ENCODE measurements around the gene NRG2.

NRG2 gene

DNA sequence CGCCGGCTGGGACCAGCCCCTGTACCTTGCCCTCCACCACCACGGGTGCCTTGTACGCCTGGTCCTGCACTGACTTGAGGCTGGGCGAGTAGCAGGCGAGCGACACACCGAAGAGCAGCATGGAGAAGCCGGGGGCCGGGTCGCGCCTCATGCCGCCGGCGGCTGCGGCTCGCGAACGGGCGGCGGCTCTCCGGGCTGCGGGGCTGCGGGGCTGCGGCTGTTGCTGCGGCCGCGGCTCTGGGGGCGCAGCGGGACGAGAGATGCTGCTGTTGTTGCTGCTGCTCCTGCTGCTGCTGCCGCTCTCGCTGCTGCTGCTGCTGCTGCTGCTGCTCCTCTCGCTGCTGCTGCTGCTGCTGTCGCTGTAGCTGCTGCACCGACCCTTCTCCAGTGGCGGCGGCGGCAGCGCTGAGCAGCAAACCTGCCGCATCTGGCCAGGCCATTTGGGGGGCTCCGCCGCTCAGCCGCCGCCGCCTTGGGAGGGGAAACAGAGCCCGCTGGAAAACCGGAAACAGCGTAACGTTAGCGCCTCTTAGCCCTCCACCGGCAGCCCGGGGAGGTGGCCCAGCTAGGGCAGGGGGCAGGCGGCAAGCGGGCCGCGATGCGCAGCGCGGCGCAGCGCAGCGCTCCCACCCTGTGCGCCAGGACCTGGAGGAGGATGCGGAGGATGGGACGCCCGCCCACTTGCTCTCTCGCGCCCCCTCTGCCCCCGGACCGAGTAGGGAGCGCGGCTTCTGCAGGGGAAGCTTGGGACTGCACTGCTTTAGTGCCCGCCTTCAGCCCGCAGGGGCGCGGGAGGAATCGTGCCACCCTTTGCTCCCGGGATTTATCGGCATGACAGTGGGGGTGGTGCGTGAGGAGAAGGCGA lies at the start of gene NRG2:
TSS of gene NRG2 (minus strand) at position 657 of the 865 bp plus-strand sequence.
- DNase-seq, result peak; percentile 32

- DNase-seq, result no peak
Observed at GRCh38 chr5:140090251-140090650, 47.2 kb upstream of the NRG2 start.

DNA sequence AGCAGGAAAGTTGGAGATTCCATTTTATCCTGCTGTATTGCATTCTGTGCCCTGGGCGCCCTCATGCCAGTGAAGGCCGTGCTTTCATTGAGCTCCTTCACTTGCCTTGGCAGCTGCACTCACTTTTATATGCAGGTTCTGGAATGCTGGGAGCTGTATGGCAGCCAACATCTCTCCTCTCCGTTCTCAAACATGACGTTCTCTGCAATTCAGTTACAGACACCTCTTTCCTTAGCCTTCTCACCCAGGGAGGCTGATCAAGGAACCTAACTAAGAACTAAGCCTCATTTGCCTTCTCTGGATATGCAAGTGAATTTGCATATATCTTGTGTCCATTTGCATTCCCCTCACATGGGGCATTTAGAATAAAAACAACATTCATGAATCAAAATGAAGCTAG lies 41.4 kb upstream of the NRG2 start:
- DNase-seq, result no peak

GRCh38 chr5:140083650-140084049 lies 40.6 kb upstream of the NRG2 start:
- no peak for DNase-seq

GRCh38 chr5:140083120-140083519 lies 40.0 kb upstream of the NRG2 start:
- DNase-seq, result no peak

- DNase-seq, result no peak
Observed at GRCh38 chr5:140076788-140077187, 33.7 kb upstream of the NRG2 start.

- DNase-seq, result no peak
Observed at GRCh38 chr5:140076142-140076541, 33.0 kb upstream of the NRG2 start.

DNA sequence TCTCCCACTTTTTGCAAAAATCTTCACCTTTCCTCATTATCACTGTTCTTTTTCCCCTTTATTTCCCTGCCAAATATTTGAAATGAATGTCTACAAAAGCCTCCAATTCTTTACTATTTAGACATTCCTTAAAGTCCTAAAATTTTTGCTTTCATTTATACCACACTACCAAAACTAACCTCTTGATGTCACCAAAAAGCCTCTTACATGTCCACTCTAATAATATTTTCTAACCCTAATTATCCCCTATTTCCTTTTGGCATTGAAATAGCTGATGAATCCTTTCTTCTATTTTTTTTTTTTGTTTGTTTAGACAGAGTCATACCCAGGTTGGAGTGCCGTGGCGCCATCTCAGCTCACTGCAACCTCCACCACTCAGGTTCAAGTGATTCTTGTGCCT lies 32.3 kb upstream of the NRG2 start:
- DNase-seq, result no peak

DNA sequence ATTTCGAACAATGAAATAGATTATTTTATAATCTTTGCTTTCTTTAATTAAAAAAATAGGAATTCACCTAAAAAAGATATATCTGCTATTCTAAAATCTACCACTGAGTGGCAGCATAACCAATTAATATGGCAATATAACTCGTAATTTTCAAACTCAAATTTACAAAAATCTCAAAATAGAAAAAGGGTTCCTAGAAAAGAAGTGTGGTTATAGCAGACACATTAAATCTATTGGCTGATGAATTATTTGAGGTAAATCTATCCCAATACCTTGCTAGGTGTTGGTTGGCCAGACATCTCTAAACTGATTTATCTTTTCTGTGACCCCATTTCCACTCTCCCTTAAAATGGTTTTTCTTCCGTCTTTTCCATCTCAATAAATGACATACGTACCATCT lies 30.2 kb upstream of the NRG2 start:
- DNase-seq, result peak; percentile 0

DNA sequence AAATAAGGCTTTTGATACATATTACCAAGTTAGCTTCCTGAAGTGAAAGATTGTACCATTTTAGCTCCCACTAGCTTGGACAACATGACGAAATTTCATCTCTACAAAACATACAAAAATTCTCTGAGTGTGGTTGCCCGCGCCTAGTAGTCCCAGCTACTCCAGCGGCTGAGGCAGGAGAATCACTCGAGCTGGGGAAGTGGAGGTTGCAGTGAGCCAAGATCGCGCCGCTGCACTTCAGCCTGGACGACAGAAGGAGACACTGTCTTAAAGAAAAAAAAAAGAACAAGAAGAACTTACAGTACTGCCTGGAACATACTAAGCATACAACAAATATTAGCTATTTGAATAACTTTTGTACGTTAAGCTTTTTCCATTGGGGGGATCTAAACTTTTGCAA lies 29.7 kb upstream of the NRG2 start:
- no peak for DNase-seq

DNA sequence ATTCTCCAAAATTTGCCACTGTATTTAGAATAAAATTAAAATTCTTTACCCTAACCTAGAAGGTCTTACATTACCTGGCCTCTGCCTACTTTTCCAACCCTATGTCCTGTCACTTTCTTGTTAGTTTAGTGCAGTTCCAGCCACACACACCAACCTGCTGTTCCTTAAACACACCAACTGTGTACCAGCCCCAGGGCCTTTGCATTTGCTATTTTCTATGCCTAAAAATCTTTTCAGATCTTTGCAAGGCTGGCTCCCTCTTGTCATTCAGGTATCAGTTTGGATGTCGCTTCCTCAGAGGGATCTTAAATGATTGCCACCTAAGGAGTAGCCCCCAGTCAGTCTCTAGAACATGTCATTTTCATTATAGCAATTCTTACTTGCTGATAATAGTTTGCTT lies 17.7 kb upstream of the NRG2 start:
- no peak for DNase-seq

DNA sequence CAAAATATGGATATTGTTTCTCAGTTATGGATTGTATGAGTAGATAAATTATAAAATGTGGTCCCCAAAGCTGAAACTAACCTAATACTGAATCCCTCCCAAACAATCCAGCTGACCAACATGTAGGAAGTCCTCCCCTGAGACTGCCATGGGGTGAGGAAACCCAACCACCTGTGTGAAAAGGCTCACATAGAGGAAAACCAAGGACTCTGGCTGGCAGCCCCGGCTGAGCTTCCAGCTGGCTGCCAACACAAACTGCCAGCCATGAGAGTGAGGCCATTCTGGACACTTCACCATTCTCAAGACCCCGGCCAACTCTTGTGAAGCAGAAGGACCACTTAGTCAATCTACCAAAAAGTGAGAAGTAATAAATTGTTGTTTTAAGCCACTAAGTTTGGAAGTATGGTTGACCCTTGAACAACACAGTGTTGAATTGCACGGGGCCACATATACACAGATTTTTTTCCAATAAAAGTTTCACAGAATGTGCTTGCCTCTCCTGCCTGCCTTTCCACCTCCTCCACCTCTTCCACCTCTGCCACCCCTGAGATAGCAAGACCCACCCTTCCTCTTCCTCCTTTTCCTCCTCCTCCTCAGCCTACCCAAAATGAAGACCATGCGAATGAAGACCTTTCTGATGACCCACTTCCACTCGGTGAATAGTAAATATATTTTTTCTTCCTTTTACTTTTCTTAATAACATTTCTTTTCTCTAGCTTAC lies 15.3 kb upstream of the NRG2 start:
- no peak for DNase-seq

- no peak for DNase-seq
Observed at GRCh38 chr5:140056880-140057279, 13.8 kb upstream of the NRG2 start.

DNA sequence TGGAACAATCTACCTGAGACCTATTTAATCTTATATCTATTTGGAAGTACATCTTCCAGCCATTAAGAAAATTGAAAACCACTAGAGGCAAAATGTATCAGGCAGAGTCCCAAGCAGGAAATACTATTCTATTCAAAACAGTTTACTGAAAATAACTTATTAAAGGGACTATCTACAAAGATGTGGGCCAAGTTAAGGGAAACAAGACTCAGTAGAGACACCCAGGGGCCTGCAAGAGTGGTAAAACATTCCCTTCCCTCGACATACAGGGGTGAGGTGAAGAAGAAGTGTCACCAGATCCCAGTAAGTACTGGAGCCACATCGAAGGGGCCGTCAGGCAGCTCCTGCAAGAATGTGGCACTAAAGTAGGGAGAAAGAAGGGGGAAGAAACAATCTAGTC lies 12.1 kb upstream of the NRG2 start:
- DNase-seq, result no peak

DNA sequence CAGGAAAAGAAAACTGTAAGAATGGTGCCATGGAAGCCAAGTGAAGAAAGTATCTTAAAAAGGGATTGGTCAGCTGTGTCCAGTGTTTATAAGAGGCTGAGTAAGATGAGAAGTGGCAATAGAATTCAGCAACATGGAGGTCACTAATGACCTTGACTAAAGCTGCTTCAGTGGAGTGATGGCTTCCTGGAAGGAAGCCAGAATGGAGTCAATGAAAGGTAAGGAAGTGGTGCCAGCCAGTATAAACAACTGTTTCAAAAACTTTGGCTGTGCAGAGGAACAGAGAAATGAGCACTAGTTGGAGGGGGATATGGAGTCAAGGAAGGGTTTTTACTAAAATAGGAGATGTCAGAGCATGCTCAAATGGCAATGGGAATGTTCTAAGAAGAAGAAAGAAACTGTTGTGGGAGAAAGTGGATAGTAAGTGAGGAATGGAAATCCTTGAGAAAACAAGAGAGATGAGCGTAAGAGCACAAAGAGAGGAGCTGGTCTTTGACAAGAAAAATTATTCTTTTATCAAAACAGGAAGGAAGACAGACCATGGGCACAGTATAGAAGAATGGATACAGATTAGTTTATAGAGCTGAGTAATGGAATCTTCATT lies 11.1 kb upstream of the NRG2 start:
- DNase-seq, result peak; percentile 2

DNA sequence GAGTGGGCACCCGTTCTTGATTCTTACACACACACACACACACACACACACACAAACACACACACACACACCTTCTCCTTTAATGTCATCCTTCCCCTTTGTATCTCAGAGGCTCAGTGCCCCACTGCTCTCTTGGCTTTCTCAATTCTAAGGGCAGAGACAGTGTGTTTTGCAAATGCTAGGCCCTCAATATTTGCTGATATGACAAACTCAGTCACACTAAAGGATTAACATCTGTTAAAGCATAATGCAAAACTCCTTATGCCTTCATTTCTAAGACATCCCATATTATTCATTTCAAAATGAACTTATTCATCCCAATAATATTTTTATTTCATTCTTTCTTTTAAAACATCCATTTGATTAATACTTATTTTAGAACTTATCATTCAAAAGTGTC lies 8.9 kb upstream of the NRG2 start:
- no peak for DNase-seq

DNA sequence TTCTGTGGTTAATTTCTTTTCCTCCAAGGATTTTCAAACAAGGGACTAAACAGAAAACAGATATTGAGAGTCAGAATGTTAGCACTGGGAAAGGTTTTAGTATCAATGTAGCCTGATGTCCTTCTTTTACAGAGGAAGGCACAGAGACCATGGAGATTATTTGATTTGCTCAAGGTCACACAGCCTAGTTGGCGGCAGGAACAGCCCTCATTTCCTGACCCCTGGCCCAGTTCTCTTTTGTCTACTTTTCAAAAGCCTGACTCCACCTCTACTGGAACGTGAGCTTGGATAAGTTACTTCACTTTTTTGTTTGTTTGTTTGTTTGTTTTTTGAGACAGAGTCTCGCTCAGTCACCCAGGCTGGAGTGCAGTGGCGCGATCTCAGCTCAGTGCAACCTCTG lies 6.6 kb upstream of the NRG2 start:
- no peak for DNase-seq

GRCh38 chr5:140049205-140049604 lies 6.1 kb upstream of the NRG2 start:
- no peak for DNase-seq

GRCh38 chr5:140044041-140044440 lies 942 bp upstream of the NRG2 start:
- no peak for DNase-seq

- no peak for DNase-seq
Observed at GRCh38 chr5:140043508-140043872, 391 bp upstream of the NRG2 start.

DNA sequence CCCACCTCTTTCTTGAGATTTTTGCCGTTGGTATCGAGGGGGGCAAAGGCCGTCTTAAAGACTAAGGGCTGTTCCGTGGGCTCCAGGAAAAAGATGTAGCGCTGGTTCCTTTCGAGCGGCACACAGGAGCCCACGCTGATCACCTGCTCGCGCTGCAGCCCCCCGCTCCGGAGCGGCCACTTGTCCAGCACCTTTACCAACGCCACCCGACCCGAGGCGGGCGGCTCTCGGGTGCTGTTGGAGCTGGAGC lies 781 bp downstream of the NRG2 start:
- no peak for DNase-seq

DNA sequence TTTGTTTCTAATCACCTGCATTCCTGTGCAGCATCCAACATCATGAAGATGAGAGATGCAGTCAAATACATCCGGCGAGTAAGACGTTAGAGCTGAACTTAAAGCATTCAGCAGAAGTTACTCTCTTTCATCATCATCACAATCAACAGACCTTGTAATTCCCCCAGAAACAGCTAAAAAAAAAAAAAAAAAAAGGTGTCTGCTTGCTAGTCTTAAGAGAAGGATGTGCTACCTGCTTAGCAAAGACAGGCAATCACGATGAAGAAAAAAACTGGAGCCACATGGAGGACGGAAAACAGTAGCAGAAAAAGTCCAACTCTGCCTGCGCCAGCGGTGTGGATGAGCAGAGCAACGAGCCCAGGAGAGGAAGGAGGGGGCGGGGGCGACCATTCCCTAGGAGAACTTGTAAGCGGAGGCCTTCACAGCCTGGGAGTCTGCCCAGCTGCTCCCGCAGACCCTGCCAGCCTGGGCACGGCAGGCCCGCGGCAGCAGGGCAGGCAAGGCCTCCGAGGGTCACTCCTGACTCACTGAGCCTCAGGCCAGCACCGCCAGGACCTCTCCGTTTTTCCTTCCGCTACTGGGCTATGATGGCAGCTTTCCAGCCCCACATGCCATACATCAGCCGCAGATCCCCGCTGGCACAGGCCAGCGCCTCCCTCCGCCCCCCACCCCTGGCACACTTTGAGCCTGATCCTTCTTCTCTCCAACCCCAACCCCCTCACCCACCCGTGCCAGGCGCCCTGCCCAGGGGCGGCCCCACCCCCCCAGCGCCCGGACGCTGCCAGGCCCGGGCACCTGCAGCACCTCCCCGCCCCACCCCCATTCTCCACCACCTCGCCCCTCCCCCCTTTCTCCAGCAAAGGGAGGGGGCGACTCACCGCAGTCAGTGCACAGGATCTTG lies 1.4 kb downstream of the NRG2 start:
- peak; percentile 41 for DNase-seq

DNA sequence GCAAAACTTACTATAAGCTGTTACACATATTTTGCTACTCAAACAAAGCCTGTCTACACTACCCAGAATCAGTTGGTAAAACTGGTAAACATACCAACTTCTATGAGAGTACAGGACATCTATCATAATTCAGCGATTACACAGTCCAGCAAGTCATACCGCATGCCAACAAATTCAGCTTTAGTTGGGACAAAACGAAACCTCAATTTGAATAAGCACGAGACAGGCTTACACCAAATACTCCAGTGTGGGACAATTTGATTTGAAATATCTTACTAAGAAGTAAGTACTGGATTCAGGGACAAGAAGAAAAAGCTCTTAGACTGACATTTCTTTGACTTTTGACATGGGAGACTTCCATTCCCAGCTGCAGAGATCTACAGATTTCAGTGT lies 2.0 kb downstream of the NRG2 start:
- no peak for DNase-seq
